HK-2 (cell line): ENCODE data around the gene RNF44.
"Not testable (repeated sequence)": the region's sequence is repeated elsewhere in the genome, so short reads cannot be mapped to it uniquely, and the experiment has no call there.

Experiments used
- DNase-seq: peaks from one replicate; pipeline ENCODE4 v3.0.0-alpha.2; 2018; ENCODE audit not compliant: unreplicated experiment

RNF44 gene

GRCh38 chr5:176519810-176520720, 17.1 kb downstream of the RNF44 start:
- DNase-seq = no peak

- DNase-seq = no peak
These were observed 20.0 kb downstream of the RNF44 start for GRCh38 chr5:176517053-176517661.

- DNase-seq = no peak
These were observed 21.8 kb downstream of the RNF44 start for GRCh38 chr5:176515396-176515795.

GRCh38 chr5:176514244-176514950, 22.8 kb downstream of the RNF44 start:
- no peak for DNase-seq

GRCh38 chr5:176513788-176514187, 23.4 kb downstream of the RNF44 start:
- DNase-seq = no peak

GRCh38 chr5:176508603-176509002, 28.6 kb downstream of the RNF44 start:
- no peak for DNase-seq

GRCh38 chr5:176507911-176508310, 29.3 kb downstream of the RNF44 start:
- DNase-seq = no peak

- no peak for DNase-seq
These were observed 33.7 kb downstream of the RNF44 start for GRCh38 chr5:176503496-176503895.

GRCh38 chr5:176501333-176501732, 35.9 kb downstream of the RNF44 start:
- DNase-seq = no peak

- no peak for DNase-seq
These were observed 36.7 kb downstream of the RNF44 start for GRCh38 chr5:176500511-176500910.

GRCh38 chr5:176499273-176499672, 37.9 kb downstream of the RNF44 start:
- DNase-seq = no peak

- DNase-seq = no peak
These were observed 39.4 kb downstream of the RNF44 start for GRCh38 chr5:176497852-176498251.

GRCh38 chr5:176492431-176492830, 44.8 kb downstream of the RNF44 start:
- DNase-seq = no peak

GRCh38 chr5:176491901-176492300, 45.3 kb downstream of the RNF44 start:
- no peak for DNase-seq

- no peak for DNase-seq
These were observed 46.1 kb downstream of the RNF44 start for GRCh38 chr5:176491101-176491502.

GRCh38 chr5:176490301-176490700, 46.9 kb downstream of the RNF44 start:
- DNase-seq = no peak

- no peak for DNase-seq
These were observed 48.1 kb downstream of the RNF44 start for GRCh38 chr5:176489077-176489476.

GRCh38 chr5:176487160-176487559, 50.0 kb downstream of the RNF44 start:
- DNase-seq = not testable (repeated sequence)

- DNase-seq = no peak
These were observed 50.9 kb downstream of the RNF44 start for GRCh38 chr5:176486189-176486757.

GRCh38 chr5:176485176-176485575, 52.0 kb downstream of the RNF44 start:
- DNase-seq = no peak

- DNase-seq = no peak
These were observed 55.5 kb downstream of the RNF44 start for GRCh38 chr5:176481711-176482110.
